HEK293 (cell line): Measurements from ENCODE around the gene OR4D1.

ENCODE experiments used
- KLF16 ChIP-seq: fragments of 450-650 bp; formaldehyde crosslinking; IDR thresholded peaks from 2 replicates; pipeline ENCODE4 v1.5.1; 2017; ENCODE audit warnings: missing biosample characterization, missing genetic modification characterization
- MZF1 ChIP-seq: fragments of 450-650 bp; formaldehyde crosslinking; IDR thresholded peaks from 2 replicates; pipeline ENCODE4 v1.5.1; 2017; ENCODE audit warnings: missing biosample characterization, missing genetic modification characterization, borderline replicate concordance
- SALL2 ChIP-seq: fragments of 450-650 bp; formaldehyde crosslinking; IDR thresholded peaks from 2 replicates; pipeline ENCODE4 v1.5.0; 2017; ENCODE audit warnings: missing biosample characterization, mild to moderate bottlenecking, missing genetic modification characterization, borderline replicate concordance
- ZNF133 ChIP-seq: fragments of 450-650 bp; formaldehyde crosslinking; IDR thresholded peaks from 2 replicates; pipeline ENCODE4 v1.5.1; 2016; ENCODE audit warnings: missing biosample characterization, missing genetic modification characterization
- ZNF214 ChIP-seq: fragments of 450-650 bp; formaldehyde crosslinking; IDR thresholded peaks from 2 replicates; pipeline ENCODE4 v1.5.1; 2017; ENCODE audit warnings: missing biosample characterization, mild to moderate bottlenecking, missing genetic modification characterization, borderline replicate concordance
- ZNF274 ChIP-seq, 2 experiments: fragments of 200-500 bp in 1 of 2; fragments of 450-650 bp in 1 of 2; sonication (Bioruptor generic) in 1 of 2; formaldehyde crosslinking in 1 of 2; IDR thresholded peaks; 2 replicates each; pipeline versions ENCODE4 v1.5.1 to v1.6.1; 2014 to 2016; ENCODE audit warnings: borderline replicate concordance in 1 of 2, inconsistent platforms in 1 of 2, low read length in 1 of 2, missing biosample characterization in 1 of 2, missing genetic modification characterization in 1 of 2
- ZNF302 ChIP-seq: fragments of 450-650 bp; formaldehyde crosslinking; IDR thresholded peaks from 2 replicates; pipeline ENCODE4 v1.5.1; 2016; ENCODE audit warnings: missing biosample characterization, missing genetic modification characterization, low read depth
- ZNF521 ChIP-seq: fragments of 450-650 bp; formaldehyde crosslinking; IDR thresholded peaks from 2 replicates; pipeline ENCODE4 v1.5.1; 2017; ENCODE audit warnings: missing biosample characterization, mild to moderate bottlenecking, missing genetic modification characterization
- ZNF530 ChIP-seq: fragments of 450-650 bp; formaldehyde crosslinking; IDR thresholded peaks from 2 replicates; pipeline ENCODE4 v1.5.1; 2016; ENCODE audit warnings: low read depth, missing biosample characterization, missing genetic modification characterization
- ZNF555 ChIP-seq: fragments of 450-650 bp; formaldehyde crosslinking; conservative IDR thresholded peaks from 2 replicates; pipeline ENCODE4 v1.5.1; 2017; ENCODE audit warnings: missing biosample characterization, mild to moderate bottlenecking, missing genetic modification characterization, inconsistent platforms
- ZNF629 ChIP-seq: fragments of 450-650 bp; formaldehyde crosslinking; IDR thresholded peaks from 2 replicates; pipeline ENCODE4 v1.5.1; 2017; ENCODE audit warnings: missing biosample characterization, missing genetic modification characterization
- TF ChIP-seq, protein P1 (sequence below): fragments of 450-650 bp; formaldehyde crosslinking; IDR thresholded peaks from 2 replicates; pipeline ENCODE4 v1.5.1; 2016; ENCODE audit warnings: missing biosample characterization, missing genetic modification characterization

DNA sequence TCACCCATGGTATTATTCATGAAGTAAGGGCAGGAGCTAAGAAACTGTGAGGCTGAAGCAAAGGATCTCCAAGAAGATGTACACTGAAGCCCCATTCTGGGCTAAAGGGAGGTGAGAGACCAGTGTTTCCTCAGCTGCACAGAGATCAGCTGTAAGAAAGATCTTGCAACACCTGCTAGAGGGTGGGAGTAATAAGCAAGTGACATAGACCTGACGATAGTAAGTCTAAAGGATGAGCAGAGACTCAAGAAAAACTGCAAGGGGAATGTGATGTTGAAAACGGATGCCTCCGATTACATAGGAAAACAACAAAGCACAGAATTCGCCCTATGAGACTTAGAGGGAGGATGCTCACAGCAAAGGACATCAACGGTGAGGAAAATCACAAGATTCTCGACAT is 18.5 kb downstream of the OR4D1 start, which contains the start of gene OR4D2:
- TF ChIP-seq ZNF302 (tag by site-specific recombination) (no peak), ZNF530 (tag by site-specific recombination) (no peak), ZNF133 (tag by site-specific recombination) (no peak), SALL2 (tag by site-specific recombination) (no peak), ZNF555 (no peak), ZNF274 (IDR thresholded peaks at IDR 0.05; ENCODE audit: low read length) (no peak), ZNF274 (tag by site-specific recombination; IDR thresholded peaks at IDR 0.05; ENCODE audit: borderline replicate concordance) (no peak), KLF16 (tag by site-specific recombination) (no peak), ZNF521 (tag by site-specific recombination) (no peak), ZNF629 (tag by site-specific recombination) (no peak), ZNF214 (tag by site-specific recombination) (no peak), MZF1 (tag by site-specific recombination) (no peak)
- TF ChIP-seq, protein P1, sequence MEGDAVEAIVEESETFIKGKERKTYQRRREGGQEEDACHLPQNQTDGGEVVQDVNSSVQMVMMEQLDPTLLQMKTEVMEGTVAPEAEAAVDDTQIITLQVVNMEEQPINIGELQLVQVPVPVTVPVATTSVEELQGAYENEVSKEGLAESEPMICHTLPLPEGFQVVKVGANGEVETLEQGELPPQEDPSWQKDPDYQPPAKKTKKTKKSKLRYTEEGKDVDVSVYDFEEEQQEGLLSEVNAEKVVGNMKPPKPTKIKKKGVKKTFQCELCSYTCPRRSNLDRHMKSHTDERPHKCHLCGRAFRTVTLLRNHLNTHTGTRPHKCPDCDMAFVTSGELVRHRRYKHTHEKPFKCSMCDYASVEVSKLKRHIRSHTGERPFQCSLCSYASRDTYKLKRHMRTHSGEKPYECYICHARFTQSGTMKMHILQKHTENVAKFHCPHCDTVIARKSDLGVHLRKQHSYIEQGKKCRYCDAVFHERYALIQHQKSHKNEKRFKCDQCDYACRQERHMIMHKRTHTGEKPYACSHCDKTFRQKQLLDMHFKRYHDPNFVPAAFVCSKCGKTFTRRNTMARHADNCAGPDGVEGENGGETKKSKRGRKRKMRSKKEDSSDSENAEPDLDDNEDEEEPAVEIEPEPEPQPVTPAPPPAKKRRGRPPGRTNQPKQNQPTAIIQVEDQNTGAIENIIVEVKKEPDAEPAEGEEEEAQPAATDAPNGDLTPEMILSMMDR (tag by site-specific recombination) = no peak
